GM06990 (cell line): ENCODE measurements around the gene MBD4.
"Not testable (repeated sequence)": the region's sequence is repeated elsewhere in the genome, so short reads cannot be mapped to it uniquely, and the experiment has no call there.

ENCODE experiments used
- DNase-seq: peaks from one replicate; pipeline ENCODE4 v3.0.0-alpha.2; 2011; ENCODE audit not compliant: insufficient read length; ENCODE audit errors: extremely low read depth
- H3K27me3 ChIP-seq: replicated peaks from 2 replicates; pipeline ENCODE4 v1.6.0; 2011; ENCODE audit warnings: low read length; ENCODE audit not compliant: control insufficient read depth, insufficient read depth
- H3K36me3 ChIP-seq: 2 replicates; pipeline ENCODE4 v1.5.1; 2011; ENCODE audit warnings: low read length; ENCODE audit not compliant: control insufficient read depth, insufficient read depth
- H3K4me3 ChIP-seq: replicated peaks from 2 replicates; pipeline ENCODE4 v1.5.1; 2011; ENCODE audit warnings: low read depth, mild to moderate bottlenecking, control low read depth, low read length
- CTCF ChIP-seq: IDR thresholded peaks from 2 replicates; pipeline ENCODE4 v1.5.1; 2011; ENCODE audit warnings: low read length, control low read depth, mild to moderate bottlenecking, inconsistent platforms; ENCODE audit not compliant: insufficient read depth, poor library complexity, severe bottlenecking

MBD4 gene

GRCh38 chr3:129483870-129484269, 44.1 kb upstream of the MBD4 start:
- H3K27me3 ChIP-seq = no peaks in the 10 kb centered on the region
- TF ChIP-seq CTCF = no peak
- peaks cover 5% of the 10 kb centered on the region; the same call in 1 of the 2 replicates for H3K36me3 ChIP-seq
- no peak overlapping the region for H3K4me3 ChIP-seq
- DNase-seq = no peak

GRCh38 chr3:129482721-129483120, 43.0 kb upstream of the MBD4 start:
- Histone ChIP-seq H3K36me3 (peaks cover 5% of the 10 kb centered on the region; the same call in 1 of the 2 replicates), H3K4me3 (no peak overlapping the region), H3K27me3 (no peaks in the 10 kb centered on the region)
- DNase-seq = no peak
- peak; percentile 38 for TF ChIP-seq CTCF

- DNase-seq = no peak
- TF ChIP-seq CTCF = no peak
- H3K36me3 ChIP-seq = peaks cover 5% of the 10 kb centered on the region; the same call in 1 of the 2 replicates
- H3K4me3 ChIP-seq = no peak overlapping the region
- H3K27me3 ChIP-seq = no peaks in the 10 kb centered on the region
Observed at GRCh38 chr3:129481766-129482332, 42.1 kb upstream of the MBD4 start.

- not testable (repeated sequence) for H3K36me3 ChIP-seq, H3K4me3 ChIP-seq, DNase-seq, H3K27me3 ChIP-seq
Observed at GRCh38 chr3:129481225-129481765, 41.5 kb upstream of the MBD4 start.

- TF ChIP-seq CTCF = no peak
- DNase-seq = no peak
- no peaks in the 10 kb centered on the region for H3K27me3 ChIP-seq
- H3K36me3 ChIP-seq = peaks cover 4% of the 10 kb centered on the region; the same call in 1 of the 2 replicates
- no peak overlapping the region for H3K4me3 ChIP-seq
Observed at GRCh38 chr3:129476586-129476985, 36.8 kb upstream of the MBD4 start.

GRCh38 chr3:129475863-129476262, 36.1 kb upstream of the MBD4 start:
- no peak for DNase-seq
- Histone ChIP-seq H3K4me3 (no peak overlapping the region), H3K27me3 (no peaks in the 10 kb centered on the region), H3K36me3 (peaks cover 3% of the 10 kb centered on the region; the same call in 1 of the 2 replicates)
- no peak for TF ChIP-seq CTCF
